A549 (cell line): ENCODE measurements around the gene BGN.

ENCODE experiments used
- SMC3 ChIP-seq: fragments of >200 bp; sonication (Bioruptor Twin); formaldehyde crosslinking; IDR thresholded peaks from 3 replicates; pipeline ENCODE4 v1.6.1; 2018; ENCODE audit warnings: inconsistent platforms
- TP53 ChIP-seq: fragments of 250-450 bp; sonication (Bioruptor Pico); IDR thresholded peaks from 2 replicates; pipeline ENCODE4 v1.5.0; 2021; ENCODE audit warnings: mild to moderate bottlenecking, moderate library complexity
- TF ChIP-seq, protein P1 (sequence below): IDR thresholded peaks from 2 replicates; pipeline ENCODE4 v1.6.1; 2012

DNA sequence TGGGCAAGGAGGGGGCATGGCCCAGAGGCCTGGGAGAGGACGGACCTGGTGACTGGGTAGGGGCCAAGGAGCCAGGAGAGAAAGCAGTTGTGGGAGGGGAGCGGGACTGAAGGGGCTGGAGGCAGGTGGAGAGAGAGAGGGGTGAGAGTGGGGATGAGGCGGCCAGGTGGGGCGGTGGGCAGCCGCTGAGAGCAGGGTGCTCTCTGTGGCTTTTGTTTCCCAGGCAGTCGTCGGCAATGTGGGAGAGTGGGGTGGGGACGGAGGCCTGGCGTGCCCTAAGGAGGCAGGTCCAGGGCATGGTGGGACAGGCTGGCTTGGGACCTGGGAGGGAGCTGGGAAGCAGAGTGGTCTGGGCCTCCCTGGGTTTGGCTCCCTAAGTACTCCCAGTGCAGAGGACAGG, 19.5 kb downstream of the BGN start:
- TF ChIP-seq, protein P1, sequence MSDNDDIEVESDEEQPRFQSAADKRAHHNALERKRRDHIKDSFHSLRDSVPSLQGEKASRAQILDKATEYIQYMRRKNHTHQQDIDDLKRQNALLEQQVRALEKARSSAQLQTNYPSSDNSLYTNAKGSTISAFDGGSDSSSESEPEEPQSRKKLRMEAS, result no peak
- TF ChIP-seq TP53, result no peak
- TF ChIP-seq SMC3, result no peak
